K562 (cell line): ENCODE results near the gene DPYSL4. TPM values are rescaled to one million over a fixed set of nuclear protein-coding genes. Genes with fewer than 3 reads are reported as not detected.

Experiments
- ATAC-seq: fragments of 200-7000 bp; cut with Tn5 transposase; 3 replicates; pipeline ENCODE4 v1.9.1; 2020; ENCODE audit warnings: moderate library complexity
- BruUV-seq: library from RNA; stranded (reverse); fragments of 400-500 nt; replicated peaks from 2 replicates; lab custom pipeline; 2021; lab: Mats Ljungman, UMichigan
- CTCF ChIA-PET: fragments of 300-600 bp; formaldehyde crosslinking; extraction: SDS; loops from one replicate; lab custom pipeline; 2021; ENCODE audit warnings: low intra/inter-chr PET ratio; lab: Yijun Ruan, JAX
- POLR2A ChIA-PET: fragments of 300-600, 350-650 bp; sonication (Branson Sonifier 250); formaldehyde crosslinking; extraction: SDS; loops from one replicate; lab custom pipeline; 2021; ENCODE audit warnings: antibody characterized with exemption, inconsistent platforms; lab: Yijun Ruan, JAX
- DNase-seq, 4 experiments: peaks; one replicate each; pipeline versions ENCODE4 v3.0.0 to v3.0.0-alpha.2; 2011 to 2018; ENCODE audit warnings: low spot score in 3 of 4, mixed read lengths in 3 of 4; ENCODE audit errors: extremely low read depth in 1 of 4
- FAIRE-seq: peaks from 2 replicates; lab custom pipeline; 2011; peaks lifted over from hg19 to GRCh38; lab: Jason Lieb, UNC
- H2AFZ ChIP-seq: 2 replicates; pipeline ENCODE4 v1.6.0; 2011; ENCODE audit warnings: low read depth, low read length, control low read depth, inconsistent platforms
- H3K27ac ChIP-seq: fragments of 200-600 bp; 3 replicates; pipeline ENCODE4 v1.8.0; 2011; ENCODE audit warnings: low read depth, mild to moderate bottlenecking, control low read depth, inconsistent platforms, low read length, moderate library complexity, mixed read lengths; ENCODE audit errors: extremely low read depth
- H3K27me3 ChIP-seq, 2 experiments: fragments of 300-600 bp in 1 of 2; 2 replicates in 1 of 2; 3 replicates in 1 of 2; pipeline versions ENCODE4 v1.6.0 to v1.8.0; 2011; ENCODE audit warnings: inconsistent platforms in 2 of 2, low read length in 2 of 2, mild to moderate bottlenecking in 1 of 2, mixed read lengths in 1 of 2, moderate library complexity in 1 of 2; ENCODE audit not compliant: control insufficient read depth in 2 of 2, insufficient read depth in 2 of 2
- H3K36me3 ChIP-seq: fragments of 300-600 bp; 3 replicates; pipeline ENCODE4 v1.8.0; 2011; ENCODE audit warnings: mild to moderate bottlenecking, low read length, inconsistent platforms; ENCODE audit not compliant: control insufficient read depth, insufficient read depth
- H3K4me1 ChIP-seq, 2 experiments: fragments of 200-600 bp in 1 of 2; replicated peaks in 1 of 2; 2 replicates in 1 of 2; 3 replicates in 1 of 2; pipeline versions ENCODE4 v1.5.1 to v1.8.0; 2011; ENCODE audit warnings: inconsistent platforms in 2 of 2, low read length in 2 of 2, mild to moderate bottlenecking in 1 of 2, mixed read lengths in 1 of 2, moderate library complexity in 1 of 2; ENCODE audit not compliant: control insufficient read depth in 2 of 2, insufficient read depth in 2 of 2
- H3K4me2 ChIP-seq: 2 replicates; pipeline ENCODE4 v1.6.1; 2011; ENCODE audit warnings: low read length, control low read depth, inconsistent platforms, mixed read lengths; ENCODE audit not compliant: insufficient read depth
- H3K4me3 ChIP-seq: fragments of 200-600 bp; sonication (generic), shearing (Covaris generic); 2 replicates; pipeline ENCODE4 v1.5.1; 2016; ENCODE audit warnings: control low read depth, inconsistent platforms
- H3K79me2 ChIP-seq: fragments of 200-600 bp; 3 replicates; pipeline ENCODE4 v1.8.0; 2011; ENCODE audit warnings: low read length, inconsistent platforms; ENCODE audit not compliant: control insufficient read depth, insufficient read depth
- H3K9ac ChIP-seq, 2 experiments: 2 replicates each; pipeline versions ENCODE4 v1.6.0 to v1.6.1; 2011; ENCODE audit warnings: low read depth in 2 of 2, low read length in 2 of 2, control low read depth in 1 of 2, inconsistent platforms in 1 of 2, mild to moderate bottlenecking in 1 of 2, mixed read lengths in 1 of 2; ENCODE audit not compliant: insufficient read depth in 1 of 2
- H3K9me1 ChIP-seq: one replicate; pipeline ENCODE4 v1.6.0; 2011; ENCODE audit warnings: inconsistent platforms, mild to moderate bottlenecking, low read length, moderate library complexity; ENCODE audit not compliant: control insufficient read depth, insufficient read depth
- H3K9me3 ChIP-seq: replicated peaks from 2 replicates; pipeline ENCODE4 v1.5.1; 2011; ENCODE audit warnings: low read depth, low read length, inconsistent platforms; ENCODE audit not compliant: control insufficient read depth, insufficient read depth
- H4K20me1 ChIP-seq: replicated peaks from 2 replicates; pipeline ENCODE4 v1.6.1; 2011; ENCODE audit warnings: low read length, inconsistent platforms, mixed read lengths; ENCODE audit not compliant: control insufficient read depth, insufficient read depth
- ADNP ChIP-seq: fragments of 200-800 bp; sonication (Bioruptor generic); IDR thresholded peaks from 2 replicates; pipeline ENCODE4 v1.6.1; 2016; ENCODE audit warnings: missing genetic modification characterization, missing compliant biosample characterization
- CEBPG ChIP-seq, 3 experiments: fragments of 200-800 bp in 1 of 3; sonication (Bioruptor generic) in 1 of 3; sonication (generic) in 1 of 3; formaldehyde crosslinking in 1 of 3; IDR thresholded peaks in 2 of 3; conservative IDR thresholded peaks in 1 of 3; 2 replicates each; pipeline versions ENCODE4 v1.6.1 to v1.8.0; 2016 to 2022; ENCODE audit warnings: missing compliant biosample characterization in 2 of 3, missing genetic modification characterization in 2 of 3, mild to moderate bottlenecking in 1 of 3, missing genetic modification reagents in 1 of 3
- CHCHD3 ChIP-seq: fragments of 250-450 bp; sonication (Bioruptor Pico); IDR thresholded peaks from 2 replicates; pipeline ENCODE4 v2.1.2; 2022; ENCODE audit warnings: mild to moderate bottlenecking
- ELF2 ChIP-seq: fragments of 250-450 bp; sonication (Bioruptor Pico); IDR thresholded peaks from 2 replicates; pipeline ENCODE4 v1.5.0; 2021; ENCODE audit warnings: mild to moderate bottlenecking
- NKRF ChIP-seq: fragments of 450-650 bp; IDR thresholded peaks from 2 replicates; pipeline ENCODE4 v1.6.1; 2016; ENCODE audit warnings: borderline replicate concordance
- PHB ChIP-seq: fragments of 250-450 bp; sonication (Bioruptor Pico); IDR thresholded peaks from 2 replicates; pipeline ENCODE4 v1.5.0; 2021
- POLR2H ChIP-seq: IDR thresholded peaks from 2 replicates; pipeline ENCODE4 v1.6.1; 2016; ENCODE audit warnings: missing genetic modification characterization, low read depth, mild to moderate bottlenecking, control low read depth, missing compliant biosample characterization, moderate library complexity
- RBBP5 ChIP-seq: fragments of 200-600 bp; sonication (generic); IDR thresholded peaks from 2 replicates; pipeline ENCODE4 v1.6.1; 2012; ENCODE audit warnings: borderline replicate concordance, mild to moderate bottlenecking, low read length, control low read depth, inconsistent platforms; ENCODE audit not compliant: insufficient read depth, poor library complexity, severe bottlenecking
- RFX5 ChIP-seq: IDR thresholded peaks from 2 replicates; pipeline ENCODE4 v1.6.1; 2011; ENCODE audit warnings: low read depth, mild to moderate bottlenecking, improper control_type of control experiment, low read length
- SMAD3 ChIP-seq: fragments of 450-650 bp; formaldehyde crosslinking; conservative IDR thresholded peaks from 2 replicates; pipeline ENCODE4 v1.4.0; 2020; ENCODE audit warnings: mild to moderate bottlenecking
- ZNF217 ChIP-seq: sonication (generic); formaldehyde crosslinking; IDR thresholded peaks from 2 replicates; pipeline ENCODE4 v1.8.0; 2022; ENCODE audit warnings: mild to moderate bottlenecking, missing genetic modification reagents
- ZNF23 ChIP-seq: fragments of 250-450 bp; sonication (Bioruptor Pico); IDR thresholded peaks from 2 replicates; pipeline ENCODE4 v1.4.0; 2020; ENCODE audit warnings: mild to moderate bottlenecking
- ZNF277 ChIP-seq: fragments of 250-450 bp; sonication (Bioruptor Pico); IDR thresholded peaks from 2 replicates; pipeline ENCODE4 v1.8.0; 2022; ENCODE audit warnings: inconsistent platforms, mild to moderate bottlenecking, moderate library complexity, borderline replicate concordance
- ZNF354B ChIP-seq: fragments of 250-450 bp; sonication (Bioruptor Pico); IDR thresholded peaks from 2 replicates; pipeline ENCODE4 v1.4.0; 2020
- ZNF436 ChIP-seq: fragments of 250-450, 450-650 bp; sonication (Bioruptor Pico); formaldehyde crosslinking; IDR thresholded peaks from 2 replicates; pipeline ENCODE4 v1.7.0; 2020; ENCODE audit warnings: mild to moderate bottlenecking
- WGBS: fragments of 100-300 bp; shearing (Covaris generic); methylation state at CpG from one replicate; pipeline ENCODE4 v1.1.6; 2016; ENCODE audit warnings: low coverage, mixed read lengths; ENCODE audit not compliant: insufficient coverage; ENCODE audit errors: missing lambda C conversion rate; 5-methylcytosine and 5-hydroxymethylcytosine counted together
- in situ Hi-C: fragments of 300-500 bp; cut with MboI; formaldehyde crosslinking; loops from 4 replicates; pipeline ENCODE4 v1.15.0; 2018; ENCODE audit warnings: inconsistent platforms, mixed read lengths
- intact Hi-C: fragments of 100-400 bp; cut with micrococcal nuclease; formaldehyde crosslinking; loops from 2 replicates; pipeline ENCODE4 v1.14.2; 2022
- polyA plus RNA-seq, 8 experiments: library from polyadenylated mRNA; depleted of rRNA in 4 of 8; stranded (reverse) in 5 of 8; unstranded in 3 of 8; fragments of >200 nt; fragmentation: Nextera tagmentation in 2 of 8; fragmentation: Illumina TruSeq in 1 of 8; extraction: Ambion mirVana in 2 of 8; extraction: Trizol in 1 of 8; gene quantifications; 2 replicates each; pipeline versions ENCODE4 v1.2.1 to v1.2.3, GENCODE V29; 2011 to 2014; ENCODE audit warnings: inconsistent platforms in 1 of 8, missing spikeins in 1 of 8
- total RNA-seq, 7 experiments: library from RNA; depleted of rRNA in 6 of 7; stranded (reverse); fragments of >200 nt in 6 of 7; fragmentation: Illumina TruSeq in 2 of 7; extraction: Trizol in 2 of 7; gene quantifications; 2 replicates each; pipeline versions ENCODE4 v1.2.1 to v1.2.3, GENCODE V29; 2011 to 2021; ENCODE audit warnings: low replicate concordance in 1 of 7

The DPYSL4 gene
- total and polyA plus RNA-seq, 9 of the 15 experiments (the other 6 are each of a cell fraction or from before 2014, with no cell fraction given), result 0.03 TPM; not detected in 8

- Histone ChIP-seq H3K79me2 (no peaks in the 10 kb centered on the region), H3K36me3 (no peaks in the 10 kb centered on the region), H3K9me3 (no peaks in the 10 kb centered on the region), H3K9me1 (no peaks in the 10 kb centered on the region), H3K27ac (no peak overlapping the region), H3K4me3 (no peak overlapping the region), H3K4me2 (no peak overlapping the region), H2AFZ (no peak overlapping the region), H3K27me3 (peaks cover 0 to 53% of the 10 kb centered on the region in 2 experiments; a peak in 2 of 5 replicates), H3K4me1 (peaks cover 0 to 5% of the 10 kb centered on the region in 2 experiments; a peak in 1 of 5 replicates), H3K9ac (no peak overlapping the region), H4K20me1 (no peaks in the 10 kb centered on the region; the same call in 1 of the 2 replicates)
- intact Hi-C loops (no loop called here), in situ Hi-C loops (no loop called here)
- TF ChIP-seq NKRF (no peak), CHCHD3 (CRISPR knock-in tag) (no peak), SMAD3 (CRISPR knock-in tag) (no peak), RBBP5 (no peak), ZNF436 (CRISPR knock-in tag) (no peak), ADNP (tag) (no peak), CEBPG (CRISPR knock-in tag; IDR thresholded peaks at IDR 0.05) (no peak), CEBPG (tag; conservative IDR thresholded peaks at IDR 0.05 in 1 of 2, IDR thresholded peaks at IDR 0.05 in 1 of 2) (no peak), ELF2 (CRISPR knock-in tag) (no peak), ZNF217 (CRISPR knock-in tag) (no peak), ZNF354B (CRISPR knock-in tag) (no peak), POLR2H (tag) (no peak), PHB (CRISPR knock-in tag) (no peak), ZNF277 (no peak), RFX5 (no peak), ZNF23 (no peak)
- no peak for DNase-seq
- ATAC-seq, result no peak
- no TSS peak for BruUV-seq
- FAIRE-seq, result no peak
- 0% methylated on average over 7 of the region's 16 CpGs for WGBS
- ChIA-PET CTCF (no interaction called here), POLR2A (no interaction called here)
Observed at GRCh38 chr10:132199854-132200311, 13.1 kb downstream of the DPYSL4 start.
